HepG2 (cell line): ENCODE results near the gene PFKFB4. TPM values are rescaled to one million over a fixed set of nuclear protein-coding genes. Genes with fewer than 3 reads are reported as not detected.

ENCODE experiments used
- ATAC-seq: fragments of 200-7000 bp; cut with Tn5 transposase; 3 replicates; pipeline ENCODE4 v1.9.1; 2020; ENCODE audit warnings: mild to moderate bottlenecking, moderate library complexity
- BruUV-seq: library from RNA; stranded (reverse); fragments of 400-500 nt; replicated peaks from 2 replicates; lab custom pipeline; 2021; lab: Mats Ljungman, UMichigan
- CTCF ChIA-PET: fragments of 300-600 bp; formaldehyde crosslinking; extraction: SDS; loops from one replicate; lab custom pipeline; 2021; ENCODE audit warnings: low total read pairs, inconsistent platforms, low intra/inter-chr PET ratio; lab: Yijun Ruan, JAX
- POLR2A ChIA-PET: fragments of 350-600 bp; sonication (Branson Sonifier 250); formaldehyde crosslinking; loops from one replicate; lab custom pipeline; 2020; ENCODE audit warnings: antibody characterized with exemption, inconsistent platforms; lab: Yijun Ruan, JAX
- DNase-seq: peaks from one replicate; pipeline ENCODE4 v3.0.0-alpha.2; 2015; ENCODE audit warnings: low spot score
- FAIRE-seq: peaks from 3 replicates; lab custom pipeline; 2011; peaks lifted over from hg19 to GRCh38; lab: Jason Lieb, UNC
- H2AFZ ChIP-seq: one replicate; pipeline ENCODE4 v1.6.1; 2011; ENCODE audit warnings: low read length, inconsistent platforms
- H3K27ac ChIP-seq: fragments of 300-600 bp; 3 replicates; pipeline ENCODE4 v1.8.0; 2011; ENCODE audit warnings: mixed run types, mild to moderate bottlenecking, mixed read lengths, low read length, inconsistent platforms; ENCODE audit not compliant: insufficient read depth; ENCODE audit errors: extremely low read length
- H3K27me3 ChIP-seq, 2 experiments: fragments of 200-600 bp in 1 of 2; 2 replicates in 1 of 2; 3 replicates in 1 of 2; pipeline versions ENCODE4 v1.6.0 to v1.8.0; 2011; ENCODE audit warnings: low read length in 2 of 2, mild to moderate bottlenecking in 2 of 2, moderate library complexity in 2 of 2, inconsistent platforms in 1 of 2; ENCODE audit not compliant: insufficient read depth in 2 of 2, control insufficient read depth in 1 of 2
- H3K36me3 ChIP-seq, 2 experiments: fragments of 200-600 bp in 1 of 2; replicated peaks in 1 of 2; 2 replicates in 1 of 2; 3 replicates in 1 of 2; pipeline versions ENCODE4 v1.5.1 to v1.8.0; 2011; ENCODE audit warnings: low read length in 2 of 2, inconsistent platforms in 1 of 2; ENCODE audit not compliant: insufficient read depth in 2 of 2, control insufficient read depth in 1 of 2
- H3K4me1 ChIP-seq: 2 replicates; pipeline ENCODE4 v1.5.1; 2012; ENCODE audit warnings: low read length, inconsistent platforms; ENCODE audit not compliant: insufficient read depth
- H3K4me2 ChIP-seq: 2 replicates; pipeline ENCODE4 v1.6.0; 2011; ENCODE audit warnings: low read depth, low read length, inconsistent platforms
- H3K4me3 ChIP-seq, 3 experiments: fragments of 200-600 bp in 1 of 3; sonication (generic), shearing (Covaris generic) in 1 of 3; replicated peaks in 1 of 3; 2 replicates each; pipeline ENCODE4 v1.5.1; 2011 to 2016; ENCODE audit warnings: low read length in 3 of 3, inconsistent platforms in 2 of 3, low read depth in 2 of 3, mild to moderate bottlenecking in 2 of 3, control low read depth in 1 of 3, mixed read lengths in 1 of 3; ENCODE audit not compliant: insufficient read depth in 1 of 3
- H3K79me2 ChIP-seq: one replicate; pipeline ENCODE4 v1.6.1; 2011; ENCODE audit warnings: low read length, inconsistent platforms; ENCODE audit not compliant: insufficient read depth
- H3K9ac ChIP-seq: 2 replicates; pipeline ENCODE4 v1.6.0; 2011; ENCODE audit warnings: mild to moderate bottlenecking, low read depth, low read length, inconsistent platforms; ENCODE audit not compliant: insufficient read depth
- H3K9me3 ChIP-seq: 2 replicates; pipeline ENCODE4 v1.5.1; 2012; ENCODE audit warnings: mild to moderate bottlenecking, low read length
- H4K20me1 ChIP-seq: 2 replicates; pipeline ENCODE4 v1.6.0; 2011; ENCODE audit warnings: inconsistent platforms, mild to moderate bottlenecking, low read length, moderate library complexity; ENCODE audit not compliant: insufficient read depth
- FOSL1 ChIP-seq: sonication (generic); formaldehyde crosslinking; IDR thresholded peaks from 2 replicates; pipeline ENCODE4 v1.9.0; 2021; ENCODE audit warnings: missing genetic modification reagents, borderline replicate concordance
- NFATC3 ChIP-seq: sonication (generic); formaldehyde crosslinking; IDR thresholded peaks from 2 replicates; pipeline ENCODE4 v1.5.1; 2020; ENCODE audit warnings: mild to moderate bottlenecking, missing genetic modification reagents
- NPAS2 ChIP-seq: sonication (generic); formaldehyde crosslinking; IDR thresholded peaks from 2 replicates; pipeline ENCODE4 v1.8.0; 2022; ENCODE audit warnings: mild to moderate bottlenecking, missing genetic modification reagents, borderline replicate concordance
- ZNF713 ChIP-seq: sonication (generic); formaldehyde crosslinking; IDR thresholded peaks from 2 replicates; pipeline ENCODE4 v1.4.0; 2020; ENCODE audit warnings: mild to moderate bottlenecking, missing genetic modification reagents
- WGBS: methylation state at CpG from one replicate; pipeline ENCODE4 v1.1.6; 2017; ENCODE audit warnings: low lambda C conversion rate; 5-methylcytosine and 5-hydroxymethylcytosine counted together
- in situ Hi-C: cut with HindIII; loops from 2 replicates; pipeline ENCODE4 v1.10.0; 2017; ENCODE audit warnings: low pct_unique_long_range_greater_than_20kb; ENCODE audit not compliant: extremely low pct_ligation_motif_present
- intact Hi-C: fragments of 100-400 bp; cut with micrococcal nuclease; formaldehyde crosslinking; loops from one replicate; pipeline ENCODE4 v1.10.0; 2022; ENCODE audit not compliant: unreplicated experiment
- polyA plus RNA-seq, 8 experiments: library from polyadenylated mRNA; depleted of rRNA in 3 of 8; stranded (reverse) in 7 of 8; unstranded in 1 of 8; fragments of >200 nt; fragmentation: Illumina TruSeq in 4 of 8; extraction: Trizol in 4 of 8; gene quantifications; 2 replicates each; pipeline versions ENCODE4 v1.2.1 to v1.2.3, GENCODE V29; 2011 to 2016; ENCODE audit warnings: low read depth in 4 of 8, missing spikeins in 1 of 8, mixed read lengths in 1 of 8; ENCODE audit not compliant: insufficient read depth in 1 of 8
- total RNA-seq, 5 experiments: library from RNA; depleted of rRNA; stranded (reverse); fragments of >200 nt; fragmentation: Illumina TruSeq; extraction: Trizol; gene quantifications; 2 replicates each; pipeline ENCODE4 v1.2.3, GENCODE V29; 2016; ENCODE audit warnings: low read depth in 1 of 5

The PFKFB4 gene
- total and polyA plus RNA-seq, 2 of the 13 experiments (the other 11 are each of a cell fraction or from before 2014, with no cell fraction given): 7.1 to 103 TPM

GRCh38 chr3:48587686-48588085, 31.1 kb upstream of the PFKFB4 start:
- H3K4me2 ChIP-seq: no peak overlapping the region
- WGBS: no CpG with 5 or more reads among the region's 11 CpGs
- H3K4me1 ChIP-seq: peaks cover 10% of the 10 kb centered on the region; the same call in 1 of the 2 replicates
- 0 out of 5 replicates have a peak, but pooled peaks cover 0 to 4% of the 10 kb centered on the region in 2 experiments for H3K27me3 ChIP-seq
- H2AFZ ChIP-seq: no peak overlapping the region
- in situ Hi-C loops (no loop called here), intact Hi-C loops (no loop called here)
- H4K20me1 ChIP-seq: no peaks in the 10 kb centered on the region
- H3K36me3 ChIP-seq: no peaks in the 10 kb centered on the region; a peak in 1 of 5 replicates
- POLR2A ChIA-PET: no interaction called here
- no peak overlapping the region for H3K4me3 ChIP-seq
- no peak for DNase-seq
- no TSS peak for BruUV-seq
- no peak for TF ChIP-seq FOSL1 (CRISPR knock-in tag)
- TF ChIP-seq ZNF713 (CRISPR knock-in tag): no peak
- TF ChIP-seq, all 625 proteins: peak for 0
- Histone ChIP-seq H3K9ac (no peak overlapping the region), H3K9me3 (no peaks in the 10 kb centered on the region), H3K27ac (no peak overlapping the region), H3K79me2 (no peaks in the 10 kb centered on the region)
- FAIRE-seq (no peak), ATAC-seq (no peak)
- CTCF ChIA-PET: no interaction called here

- ChIA-PET POLR2A (no interaction called here), CTCF (no interaction called here)
- Histone ChIP-seq H4K20me1 (no peaks in the 10 kb centered on the region), H3K4me2 (no peak overlapping the region), H2AFZ (no peak overlapping the region), H3K27ac (no peak overlapping the region), H3K79me2 (no peaks in the 10 kb centered on the region), H3K36me3 (no peaks in the 10 kb centered on the region), H3K4me3 (no peak overlapping the region), H3K9ac (no peak overlapping the region), H3K4me1 (peaks cover 24% of the 10 kb centered on the region), H3K27me3 (0 out of 5 replicates have a peak, but pooled peaks cover 0 to 4% of the 10 kb centered on the region in 2 experiments), H3K9me3 (no peaks in the 10 kb centered on the region)
- BruUV-seq: no TSS peak
- intact Hi-C loops (no loop called here), in situ Hi-C loops (no loop called here)
- TF ChIP-seq NFATC3 (no peak), NPAS2 (CRISPR knock-in tag) (no peak)
- DNase-seq (no peak), ATAC-seq (no peak), FAIRE-seq (no peak)
- WGBS: 43% methylated on average over 8 of the region's 8 CpGs
These were observed 28.8 kb upstream of the PFKFB4 start for GRCh38 chr3:48585411-48585810.
